Uterus (tissue), 4 donors: ENCODE results near the gene DPH6. TPM values are rescaled to one million over a fixed set of nuclear protein-coding genes. Genes with fewer than 3 reads are reported as not detected.

Experiments
- DNase-seq, 2 donors: peaks; one replicate each; pipeline ENCODE4 v3.0.0-alpha.2; 2019 to 2020
- H3K27ac ChIP-seq, 2 donors: fragments of 200-600 bp; sonication (generic); 1 replicate in 1 of 2; 2 replicates in 1 of 2; pipeline ENCODE4 v1.5.1; 2016 to 2018
- H3K27me3 ChIP-seq, 2 donors: fragments of 200-600 bp; sonication (generic); one replicate each; pipeline ENCODE4 v1.5.1; 2018 to 2019; ENCODE audit warnings: control low read depth in 1 of 2
- H3K36me3 ChIP-seq, 2 donors: fragments of 200-600 bp; sonication (generic); one replicate each; pipeline ENCODE4 v1.5.1; 2019; ENCODE audit warnings: control low read depth in 1 of 2
- H3K4me1 ChIP-seq, 2 donors: fragments of 200-600 bp; sonication (generic); one replicate each; pipeline ENCODE4 v1.5.1; 2018 to 2019; ENCODE audit warnings: control low read depth in 1 of 2
- H3K4me3 ChIP-seq, 2 donors: fragments of 200-600 bp; sonication (generic); 1 replicate in 1 of 2; 2 replicates in 1 of 2; pipeline ENCODE4 v1.5.1; 2018 to 2019; ENCODE audit warnings: mild to moderate bottlenecking in 1 of 2
- H3K9me3 ChIP-seq, 2 donors: fragments of 200-600 bp; sonication (generic); one replicate each; pipeline ENCODE4 v1.5.1; 2019; ENCODE audit warnings: control low read depth in 1 of 2
- CTCF ChIP-seq, 4 experiments: fragments of 200-600 bp in 2 of 4; fragments of 450-650 bp in 2 of 4; sonication (generic) in 2 of 4; IDR thresholded peaks; one replicate each; pipeline ENCODE4 v1.5.1; 2016 to 2019; ENCODE audit warnings: antibody characterized with exemption in 4 of 4, mild to moderate bottlenecking in 2 of 4, moderate library complexity in 1 of 4
- POLR2A ChIP-seq, 2 donors: fragments of 450-650 bp; IDR thresholded peaks; one replicate each; pipeline ENCODE4 v1.6.1; 2016; ENCODE audit warnings: antibody characterized with exemption in 2 of 2, mild to moderate bottlenecking in 1 of 2, moderate library complexity in 1 of 2
- intact Hi-C: fragments of 100-400 bp; cut with DNase I; formaldehyde crosslinking; loops from one replicate; pipeline ENCODE4 v1.15.1; 2023; ENCODE audit warnings: low total_unique reads
- total RNA-seq, 4 donors: library from RNA; depleted of rRNA in 3 of 4; stranded (reverse); fragments of >200 nt in 3 of 4; gene quantifications; one replicate each; pipeline versions ENCODE4 v1.1.0 to v1.2.4, GENCODE V29; 2014 to 2023
- donor health status: DM: yes; HTN: yes; CAD: no.

DPH6 gene
- total RNA-seq, 4 donors from 2014 or later, result 19.0 to 169 (median 36.2) TPM

GRCh38 chr15:35484231-35484945 is 61.6 kb downstream of the DPH6 start:
- TF ChIP-seq POLR2A (IDR thresholded peaks at IDR 0.05) (no peak), CTCF (IDR thresholded peaks at IDR 0.05) (no peak)

GRCh38 chr15:35481992-35482391 is 64.0 kb downstream of the DPH6 start:
- no peak for TF ChIP-seq CTCF (IDR thresholded peaks at IDR 0.05)
- no peak for TF ChIP-seq POLR2A (IDR thresholded peaks at IDR 0.05)
- Histone ChIP-seq H3K9me3 (no peaks in the 10 kb centered on the region), H3K4me3 (no peak overlapping the region), H3K27ac (no peak overlapping the region), H3K36me3 (no peaks in the 10 kb centered on the region), H3K27me3 (no peaks in the 10 kb centered on the region), H3K4me1 (peaks cover 0 to 5% of the 10 kb centered on the region in 2 donors)
- no peak for DNase-seq
- intact Hi-C loops, result no loop called here

More at GRCh38 chr15:35484231-35484945, 61.6 kb downstream of the DPH6 start:
- Histone ChIP-seq H3K9me3 (no peaks in the 10 kb centered on the region), H3K36me3 (no peaks in the 10 kb centered on the region), H3K4me3 (no peak overlapping the region), H3K4me1 (peaks cover 0 to 5% of the 10 kb centered on the region in 2 donors), H3K27me3 (no peaks in the 10 kb centered on the region), H3K27ac (no peak overlapping the region)
- intact Hi-C loops, result no loop called here
- DNase-seq, result no peak

- Histone ChIP-seq H3K27me3 (no peaks in the 10 kb centered on the region), H3K36me3 (no peaks in the 10 kb centered on the region), H3K4me3 (no peak overlapping the region), H3K27ac (no peak overlapping the region), H3K9me3 (no peaks in the 10 kb centered on the region), H3K4me1 (peaks cover 0 to 5% of the 10 kb centered on the region in 2 donors)
- no peak for DNase-seq
- TF ChIP-seq CTCF (IDR thresholded peaks at IDR 0.05) (no peak), POLR2A (IDR thresholded peaks at IDR 0.05) (no peak)
- intact Hi-C loops, result no loop called here
These were observed 64.9 kb downstream of the DPH6 start for GRCh38 chr15:35481064-35481463.

GRCh38 chr15:35479423-35479822 is 66.5 kb downstream of the DPH6 start:
- intact Hi-C loops, result no loop called here

More at GRCh38 chr15:35479423-35479822, 66.5 kb downstream of the DPH6 start:
- no peak overlapping the region for H3K27ac ChIP-seq
- no peaks in the 10 kb centered on the region for H3K27me3 ChIP-seq
- no peak overlapping the region for H3K4me3 ChIP-seq
- H3K36me3 ChIP-seq, result no peaks in the 10 kb centered on the region
- DNase-seq, result no peak
- no peaks in the 10 kb centered on the region for H3K9me3 ChIP-seq
- TF ChIP-seq CTCF (IDR thresholded peaks at IDR 0.05) (no peak), POLR2A (IDR thresholded peaks at IDR 0.05) (no peak)
- peaks cover 0 to 5% of the 10 kb centered on the region in 2 donors for H3K4me1 ChIP-seq
